ENCODE measurements around the gene SPRR4.
"Not testable (repeated sequence)": the region's sequence is repeated elsewhere in the genome, so short reads cannot be mapped to it uniquely, and the experiment has no call there.

SPRR4 gene

DNA sequence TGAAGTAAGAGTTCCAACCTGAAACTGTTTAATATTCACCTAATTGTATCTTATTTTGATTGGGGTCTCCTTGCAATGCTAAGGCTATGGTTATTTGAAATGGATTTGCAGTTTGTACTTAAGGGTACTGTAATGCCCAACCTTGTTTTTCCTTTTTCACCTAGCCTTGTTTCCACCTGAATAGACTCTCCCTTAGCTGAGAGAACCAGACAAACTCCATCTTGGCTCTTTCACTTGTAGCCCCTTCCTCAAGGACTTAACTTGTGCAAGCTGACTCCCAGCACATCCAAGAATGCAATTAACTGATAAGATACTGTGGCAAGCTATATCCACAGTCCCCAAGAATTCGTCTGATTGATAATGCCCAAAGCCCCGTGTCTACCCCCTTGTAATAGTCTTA lies 51.4 kb downstream of the SPRR4 start:
- DNase-seq (ENCODE audit: low read depth in 3 of 3): not testable (repeated sequence)

Measured in stimulated activated CD4-positive, alpha-beta T cell treated with anti-CD3 and anti-CD28 coated beads, TNF-alpha, amount 100 ng/mL, for 24 hours (primary cell).